SIG-M5 treated with dmso at 0.1 percent for 504 hours (cell line): ENCODE results near the gene USP47.

Source experiments
- DNase-seq: peaks from one replicate; lab custom pipeline; 2025; ENCODE audit not compliant: unreplicated experiment; lab: John Stamatoyannopoulos, UW

Gene USP47

GRCh38 chr11:11865449-11865848 is 23.7 kb downstream of the USP47 start:
- DNase-seq, result no peak

GRCh38 chr11:11866203-11866602 is 24.4 kb downstream of the USP47 start:
- DNase-seq, result no peak

GRCh38 chr11:11867720-11868119 is 25.9 kb downstream of the USP47 start:
- DNase-seq, result no peak

- DNase-seq, result no peak
These were observed 30.2 kb downstream of the USP47 start for GRCh38 chr11:11871991-11872401.

- DNase-seq, result no peak
These were observed 34.7 kb downstream of the USP47 start for GRCh38 chr11:11876458-11876857.

- DNase-seq, result no peak
These were observed 38.4 kb downstream of the USP47 start for GRCh38 chr11:11880179-11880578.

- DNase-seq, result no peak
These were observed 40.8 kb downstream of the USP47 start for GRCh38 chr11:11882539-11882938.

- no peak for DNase-seq
These were observed 42.6 kb downstream of the USP47 start for GRCh38 chr11:11884351-11884750.

- DNase-seq, result no peak
These were observed 43.2 kb downstream of the USP47 start for GRCh38 chr11:11884774-11885481.

- DNase-seq, result no peak
These were observed 52.7 kb downstream of the USP47 start for GRCh38 chr11:11894486-11894885.

- DNase-seq, result no peak
These were observed 53.9 kb downstream of the USP47 start for GRCh38 chr11:11895672-11896071.

GRCh38 chr11:11898648-11899047 is 56.9 kb downstream of the USP47 start:
- no peak for DNase-seq

GRCh38 chr11:11899401-11899800 is 57.6 kb downstream of the USP47 start:
- DNase-seq, result no peak

- DNase-seq, result no peak
These were observed 60.2 kb downstream of the USP47 start for GRCh38 chr11:11901929-11902328.

GRCh38 chr11:11909727-11910126 is 68.0 kb downstream of the USP47 start:
- no peak for DNase-seq

- no peak for DNase-seq
These were observed 68.8 kb downstream of the USP47 start for GRCh38 chr11:11910541-11910940.

- no peak for DNase-seq
These were observed 71.6 kb downstream of the USP47 start for GRCh38 chr11:11913395-11913794.

- no peak for DNase-seq
These were observed 73.9 kb downstream of the USP47 start for GRCh38 chr11:11915625-11916024.

- no peak for DNase-seq
These were observed 75.2 kb downstream of the USP47 start for GRCh38 chr11:11916981-11917399.

GRCh38 chr11:11923828-11924227 is 82.1 kb downstream of the USP47 start:
- DNase-seq, result no peak

GRCh38 chr11:11929920-11930319 is 88.1 kb downstream of the USP47 start:
- DNase-seq, result no peak

GRCh38 chr11:11931461-11932055 is 89.8 kb downstream of the USP47 start:
- DNase-seq, result peak; percentile 43

GRCh38 chr11:11935536-11935935 is 93.8 kb downstream of the USP47 start:
- DNase-seq, result no peak
